GM12878 (cell line): ENCODE results near the gene LHX5. TPM values are rescaled to one million over a fixed set of nuclear protein-coding genes. Genes with fewer than 3 reads are reported as not detected.

ENCODE experiments used
- ATAC-seq: fragments of 200-7000 bp; cut with Tn5 transposase; 3 replicates; pipeline ENCODE4 v1.9.1; 2020; ENCODE audit warnings: mild to moderate bottlenecking, moderate library complexity
- Bru-seq: library from RNA; stranded (reverse); fragments of 400-500 nt; gene quantifications from one replicate; lab custom pipeline; 2021; lab: Mats Ljungman, UMichigan
- BruChase-seq, 2 experiments: library from RNA; stranded (reverse); fragments of 400-500 nt; gene quantifications; one replicate each; lab custom pipeline; 2021; lab: Mats Ljungman, UMichigan
- BruUV-seq: library from RNA; stranded (reverse); fragments of 400-500 nt; replicated peaks from 2 replicates; lab custom pipeline; 2021; lab: Mats Ljungman, UMichigan
- CTCF ChIA-PET: fragments of 300-600 bp; sonication (Branson Sonifier 250); formaldehyde crosslinking; extraction: SDS; loops from one replicate; lab custom pipeline; 2021; ENCODE audit warnings: inconsistent platforms; lab: Yijun Ruan, JAX
- POLR2A ChIA-PET: fragments of 350-600 bp; formaldehyde crosslinking; extraction: SDS; loops from one replicate; lab custom pipeline; 2021; ENCODE audit warnings: inconsistent platforms; lab: Charles Lee
- RAD21 ChIA-PET: fragments of 300-600 bp; sonication (Branson Sonifier 250); formaldehyde crosslinking; loops from one replicate; lab custom pipeline; 2023; ENCODE audit warnings: antibody characterized with exemption; ENCODE audit not compliant: unreplicated experiment; lab: Charles Lee
- SMC1A ChIA-PET: fragments of 300-600 bp; sonication (Branson Sonifier 250); formaldehyde crosslinking; loops from one replicate; lab custom pipeline; 2023; ENCODE audit not compliant: unreplicated experiment, uncharacterized antibody; lab: Charles Lee
- DNase-seq: peaks from one replicate; pipeline ENCODE4 v3.0.0-alpha.2; 2011; ENCODE audit warnings: low read depth, low spot score
- FAIRE-seq: peaks from 3 replicates; lab custom pipeline; 2011; peaks lifted over from hg19 to GRCh38; lab: Jason Lieb, UNC
- H2AFZ ChIP-seq: 2 replicates; pipeline ENCODE4 v1.6.0; 2011; ENCODE audit warnings: low read depth, low read length, control low read depth; ENCODE audit not compliant: control insufficient read depth
- H3K27ac ChIP-seq: 2 replicates; pipeline ENCODE4 v1.5.1; 2011; ENCODE audit warnings: control low read depth; ENCODE audit not compliant: control insufficient read depth, insufficient read depth
- H3K27me3 ChIP-seq, 2 experiments: replicated peaks in 1 of 2; 2 replicates each; pipeline versions ENCODE4 v1.6.0 to v1.6.1; 2011; ENCODE audit warnings: low read length in 1 of 2; ENCODE audit not compliant: control insufficient read depth in 2 of 2, insufficient read depth in 2 of 2
- H3K36me3 ChIP-seq, 2 experiments: 2 replicates each; pipeline ENCODE4 v1.5.1; 2011; ENCODE audit warnings: low read length in 1 of 2; ENCODE audit not compliant: control insufficient read depth in 2 of 2, insufficient read depth in 2 of 2
- H3K4me1 ChIP-seq: 2 replicates; pipeline ENCODE4 v1.6.1; 2011; ENCODE audit warnings: mild to moderate bottlenecking, low read length, moderate library complexity, mixed read lengths; ENCODE audit not compliant: control insufficient read depth, insufficient read depth
- H3K4me2 ChIP-seq: 2 replicates; pipeline ENCODE4 v1.6.0; 2011; ENCODE audit warnings: control low read depth; ENCODE audit not compliant: control insufficient read depth, insufficient read depth
- H3K4me3 ChIP-seq: fragments of 200-600 bp; sonication (generic); 2 replicates; pipeline ENCODE4 v1.5.1; 2016
- H3K79me2 ChIP-seq: 2 replicates; pipeline ENCODE4 v1.6.0; 2011; ENCODE audit warnings: low read length; ENCODE audit not compliant: control insufficient read depth, insufficient read depth
- H3K9ac ChIP-seq: 2 replicates; pipeline ENCODE4 v1.8.0; 2011; ENCODE audit warnings: low read length, control low read depth, mixed read lengths; ENCODE audit not compliant: control insufficient read depth, insufficient read depth
- H3K9me3 ChIP-seq: replicated peaks from 3 replicates; pipeline ENCODE4 v1.5.1; 2011; ENCODE audit warnings: mild to moderate bottlenecking, low read length; ENCODE audit not compliant: control insufficient read depth, insufficient read depth
- H4K20me1 ChIP-seq: 2 replicates; pipeline ENCODE4 v1.6.0; 2011; ENCODE audit not compliant: control insufficient read depth, insufficient read depth
- CTCF ChIP-seq, 3 experiments: IDR thresholded peaks in 2 of 3; conservative IDR thresholded peaks in 1 of 3; 2 replicates each; pipeline ENCODE4 v1.5.1; 2011; ENCODE audit warnings: low read depth in 3 of 3, low read length in 3 of 3, mild to moderate bottlenecking in 3 of 3, control low read depth in 2 of 3, moderate library complexity in 2 of 3, inconsistent platforms in 1 of 3, mixed read lengths in 1 of 3; ENCODE audit not compliant: control insufficient read depth in 2 of 3, insufficient read depth in 1 of 3; ENCODE audit errors: extremely low read depth in 1 of 3
- E2F4 ChIP-seq: IDR thresholded peaks from 2 replicates; pipeline ENCODE4 v1.6.1; 2012; ENCODE audit warnings: low read depth, low read length, improper control_type of control experiment
- ESRRA ChIP-seq: IDR thresholded peaks from 2 replicates; pipeline ENCODE4 v1.6.1; 2012; ENCODE audit warnings: mild to moderate bottlenecking, low read length, improper control_type of control experiment
- HDGF ChIP-seq: fragments of 450-650 bp; IDR thresholded peaks from 2 replicates; pipeline ENCODE4 v1.6.1; 2016; ENCODE audit warnings: antibody characterized with exemption
- NR2F1 ChIP-seq: fragments of 450-650 bp; conservative IDR thresholded peaks from 2 replicates; pipeline ENCODE4 v1.6.1; 2017; ENCODE audit warnings: mild to moderate bottlenecking
- POLR2AphosphoS5 ChIP-seq: IDR thresholded peaks from 2 replicates; pipeline ENCODE4 v1.6.1; 2011; ENCODE audit warnings: mild to moderate bottlenecking, low read length, inconsistent platforms
- RFX5 ChIP-seq: IDR thresholded peaks from 2 replicates; pipeline ENCODE4 v1.6.1; 2011; ENCODE audit warnings: low read depth, low read length, improper control_type of control experiment
- SMAD5 ChIP-seq: IDR thresholded peaks from 2 replicates; pipeline ENCODE4 v1.6.1; 2016; ENCODE audit warnings: antibody characterized with exemption, low read depth
- SREBF1 ChIP-seq: IDR thresholded peaks from 2 replicates; pipeline ENCODE4 v1.6.1; 2012; ENCODE audit warnings: mild to moderate bottlenecking, low read length
- STAT1 ChIP-seq: fragments of 450-650 bp; conservative IDR thresholded peaks from 2 replicates; pipeline ENCODE4 v1.6.1; 2014; ENCODE audit warnings: antibody characterized with exemption, mild to moderate bottlenecking
- TCF12 ChIP-seq: IDR thresholded peaks from 2 replicates; pipeline ENCODE4 v1.6.1; 2011; ENCODE audit warnings: low read depth, mild to moderate bottlenecking, low read length
- TCF3 ChIP-seq: IDR thresholded peaks from 2 replicates; pipeline ENCODE4 v1.6.1; 2012; ENCODE audit warnings: low read depth, mild to moderate bottlenecking, low read length, borderline replicate concordance; ENCODE audit not compliant: insufficient read depth
- TCF7 ChIP-seq: IDR thresholded peaks from 2 replicates; pipeline ENCODE4 v1.6.1; 2014; ENCODE audit warnings: antibody characterized with exemption, borderline replicate concordance
- ZNF274 ChIP-seq: IDR thresholded peaks from one replicate; pipeline ENCODE4 v1.8.0; 2011; ENCODE audit not compliant: insufficient read length, insufficient read depth
- ZNF622 ChIP-seq: fragments of 450-650 bp; IDR thresholded peaks from 2 replicates; pipeline ENCODE4 v1.6.1; 2017; ENCODE audit warnings: mild to moderate bottlenecking, inconsistent platforms
- WGBS: methylation state at CpG from one replicate; pipeline ENCODE4 v1.1.6; 2016; ENCODE audit warnings: low lambda C conversion rate; ENCODE audit not compliant: insufficient replicate concordance, insufficient coverage; ENCODE audit errors: missing lambda C conversion rate; 5-methylcytosine and 5-hydroxymethylcytosine counted together
- in situ Hi-C: fragments of 300-500 bp; cut with MboI; formaldehyde crosslinking; loops from 9 replicates; pipeline ENCODE4 v1.14.3; 2018; ENCODE audit warnings: mixed read lengths
- intact Hi-C: fragments of 100-400 bp; cut with micrococcal nuclease; formaldehyde crosslinking; loops from one replicate; pipeline ENCODE4 v1.14.2; 2022; ENCODE audit not compliant: unreplicated experiment
- long read RNA-seq, 2 experiments: library from polyadenylated mRNA; unstranded; transcript quantifications; one replicate each; pipeline ENCODE4 v2.0.0, GENCODE V29; 2019 to 2020
- polyA minus RNA-seq, 3 experiments: library from RNA; depleted of rRNA, polyadenylated mRNA; stranded (reverse); fragments of >200 nt; gene quantifications; 2 replicates each; pipeline ENCODE4 v1.2.3, GENCODE V29; 2011
- polyA plus RNA-seq, 11 experiments: library from polyadenylated mRNA; depleted of rRNA in 4 of 11; unstranded in 6 of 11; stranded (reverse) in 5 of 11; fragments of >200 nt; fragmentation: Nextera tagmentation in 4 of 11; fragmentation: Illumina TruSeq in 1 of 11; extraction: Ambion mirVana in 4 of 11; extraction: Trizol in 1 of 11; gene quantifications; 1 replicate in 1 of 11; 2 replicates in 10 of 11; pipeline versions ENCODE4 v1.2.1 to v1.2.3, GENCODE V29; 2011 to 2016; ENCODE audit warnings: inconsistent platforms in 2 of 11, missing spikeins in 2 of 11, low read depth in 1 of 11
- total RNA-seq, 4 experiments: library from RNA; depleted of rRNA in 3 of 4; stranded (reverse); fragments of >200 nt in 3 of 4; fragmentation: Illumina TruSeq in 1 of 4; extraction: Trizol in 1 of 4; gene quantifications; 2 replicates each; pipeline versions ENCODE4 v1.2.1 to v1.2.3, GENCODE V29; 2013 to 2021

Gene LHX5
- total RNA-seq (2013; cell fraction: nucleolus; rRNA removed): not detected in 2 replicates
- total RNA-seq (2014; rRNA removed) (not detected in 2 replicates), total RNA-seq (2014; rRNA removed; fragmentation: Illumina TruSeq; extraction: Trizol) (not detected in 2 replicates), total RNA-seq (2021) (not detected in 2 replicates), polyA plus RNA-seq (2011; rRNA removed) (0.03 TPM in 1 of 2 replicates, not detected in the other), polyA plus RNA-seq (2014; fragmentation: Illumina TruSeq; extraction: Trizol) (not detected in 2 replicates), polyA plus RNA-seq (2014; fragmentation: Nextera tagmentation; extraction: Ambion mirVana) (not detected), polyA plus RNA-seq (2014; rRNA removed) (not detected in 2 replicates), polyA plus RNA-seq (2016; fragmentation: Nextera tagmentation; extraction: Ambion mirVana) (not detected), polyA minus RNA-seq (2011; rRNA and poly(A)+ RNA removed) (not detected in 2 replicates), Bru-seq, nascent RNA (not detected), BruChase-seq, experiment 1, labeled RNA remaining after a 6-hour chase (not detected), BruChase-seq, experiment 2, labeled RNA remaining after a 2-hour chase (not detected)
- polyA plus RNA-seq (2011; ENCODE audit: low read depth): not detected
- polyA plus RNA-seq (2011; cell fraction: cytosol; rRNA removed): 0.01 and 0.05 TPM in 2 replicates
- polyA plus RNA-seq (2011; cell fraction: nucleus; rRNA removed): 0.03 TPM in 1 of 2 replicates, not detected in the other
- not detected in 2 replicates for polyA plus RNA-seq (2012)
- polyA minus RNA-seq (2011; cell fraction: cytosol; rRNA and poly(A)+ RNA removed): not detected in 2 replicates
- not detected in 2 replicates for polyA minus RNA-seq (2011; cell fraction: nucleus; rRNA and poly(A)+ RNA removed)
- long read RNA-seq, experiment 1: 0 reads
- long read RNA-seq, experiment 2: 0 reads

- FAIRE-seq: no peak
- Histone ChIP-seq H3K4me3 (no peak within 1 kb of the TSS), H3K4me1 (no peaks in the 10 kb centered on the region), H3K79me2 (no peaks in the 10 kb centered on the region), H3K9me3 (no peaks in the 10 kb centered on the region; the same call in 2 of the 3 replicates)
- TF ChIP-seq ESRRA (no peak), SREBF1 (no peak), NR2F1 (no peak), STAT1 (no peak), CTCF (IDR thresholded peaks at IDR 0.05 in 2 of 3, conservative IDR thresholded peaks at IDR 0.05 in 1 of 3; ENCODE audit: control insufficient read depth in 2 of 3, extremely low read depth in 1 of 3, insufficient read depth in 1 of 3, low read depth in 3 of 3, low read length in 3 of 3) (no peak), TCF7 (no peak), RFX5 (no peak), POLR2AphosphoS5 (no peak), TCF12 (no peak), ZNF274 (no peak), E2F4 (no peak), ZNF622 (no peak), HDGF (no peak), TCF3 (no peak), SMAD5 (no peak)
- TF ChIP-seq, all 136 proteins: peak for 0
- in situ Hi-C loops: no loop called here
- Histone ChIP-seq H4K20me1 (no peaks in the 10 kb centered on the region), H2AFZ (no peak within 1 kb of the TSS), H3K4me2 (no peak within 1 kb of the TSS), H3K36me3 (no peaks in the 10 kb centered on the region), H3K9ac (no peak within 1 kb of the TSS), H3K27me3 (peaks cover 23 to 35% of the 10 kb centered on the region in 2 experiments), H3K27ac (no peak within 1 kb of the TSS)
- RAD21 ChIA-PET: no interaction called here
- no TSS peak for BruUV-seq
- DNase-seq (no peak), ATAC-seq (no peak)
- SMC1A ChIA-PET: no interaction called here
- intact Hi-C loops: no loop called here
- CTCF ChIA-PET: no interaction called here
- 17% methylated on average over 43 of the region's 43 CpGs for WGBS
- POLR2A ChIA-PET: no interaction called here
Measured at GRCh38 chr12:113471619-113472171, at the start of gene LHX5. Gene LHX5, minus strand, starts transcription at chr12:113471871. Its CDS starts 373 bp downstream, at chr12:113471498.
